ENCODE data around the gene GFAP. TPM values are rescaled to one million over a fixed set of nuclear protein-coding genes. Genes with fewer than 3 reads are reported as not detected.
A peak's percentile ranks its signal among the peaks of the same experiment; 100 is the strongest.

GFAP gene
- total RNA-seq, 1 donor from 2014 or later: not detected

DNA sequence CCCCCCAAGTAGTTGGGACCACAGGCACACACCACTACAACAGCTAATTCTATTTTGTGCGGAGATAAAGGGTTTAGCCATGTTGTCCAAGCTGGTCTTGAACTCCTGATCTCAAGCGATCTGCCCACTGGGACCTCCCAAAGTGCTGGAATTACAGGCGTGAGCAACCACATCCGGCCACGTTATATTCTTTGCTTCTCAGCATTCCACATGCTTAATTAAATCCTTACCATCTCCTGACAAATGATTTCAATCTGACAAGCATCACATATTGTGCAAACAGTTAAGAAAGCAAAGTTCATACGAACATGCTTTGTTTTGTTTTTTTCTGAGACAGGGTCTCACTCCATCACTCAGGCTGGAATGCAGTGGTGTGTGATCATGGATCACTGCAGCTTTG, 49.4 kb downstream of the GFAP start:
- H3K36me3 ChIP-seq: peaks cover 92% of the 10 kb centered on the region

DNA sequence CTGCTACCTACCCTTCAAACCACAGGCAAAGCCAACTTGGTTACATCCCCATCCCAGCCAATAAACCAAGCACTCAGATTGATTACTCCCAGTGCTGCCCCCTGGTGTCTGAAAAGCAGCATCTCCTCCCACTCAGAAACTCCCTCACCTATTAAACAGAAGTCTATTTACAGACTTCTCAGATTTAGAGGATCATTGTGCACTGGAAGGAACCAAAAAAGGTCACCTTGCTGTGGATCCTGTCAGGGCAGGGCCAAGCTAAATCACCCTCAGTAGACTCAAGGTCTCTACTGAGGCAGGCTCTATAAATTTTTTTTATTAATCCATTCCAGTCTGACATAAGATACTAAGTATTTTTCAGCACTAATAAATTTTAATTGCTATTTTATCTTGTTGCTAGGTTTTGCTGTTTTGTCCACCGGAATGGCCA, 50.1 kb downstream of the GFAP start:
- Histone ChIP-seq H3K9me3 (no peaks in the 10 kb centered on the region), H3K4me3 (no peak overlapping the region), H3K27ac (no peak overlapping the region), H3K4me1 (no peaks in the 10 kb centered on the region), H3K36me3 (peaks cover 92% of the 10 kb centered on the region), H3K27me3 (no peaks in the 10 kb centered on the region)
- intact Hi-C loops (cut with DNase I): loop anchor here (5.0 kb wide), 1 partner anchor 88 kb away; no protein-coding TSS in a partner anchor
- ATAC-seq (peak; percentile 86), DNase-seq (no peak)
- TF ChIP-seq CTCF (IDR thresholded peaks at IDR 0.05): peak; percentile 89

More for the DNA sequence above, 49.4 kb downstream of the GFAP start:
- H3K9me3 ChIP-seq: no peaks in the 10 kb centered on the region
- no peaks in the 10 kb centered on the region for H3K4me1 ChIP-seq
- no peak for TF ChIP-seq CTCF (IDR thresholded peaks at IDR 0.05)
- no peak overlapping the region for H3K4me3 ChIP-seq
- intact Hi-C loops (cut with DNase I): loop anchor here (5.0 kb wide), 1 partner anchor 89 kb away; no protein-coding TSS in a partner anchor
- no peak overlapping the region for H3K27ac ChIP-seq
- no peaks in the 10 kb centered on the region for H3K27me3 ChIP-seq
- DNase-seq: no peak
- no peak for ATAC-seq

DNA sequence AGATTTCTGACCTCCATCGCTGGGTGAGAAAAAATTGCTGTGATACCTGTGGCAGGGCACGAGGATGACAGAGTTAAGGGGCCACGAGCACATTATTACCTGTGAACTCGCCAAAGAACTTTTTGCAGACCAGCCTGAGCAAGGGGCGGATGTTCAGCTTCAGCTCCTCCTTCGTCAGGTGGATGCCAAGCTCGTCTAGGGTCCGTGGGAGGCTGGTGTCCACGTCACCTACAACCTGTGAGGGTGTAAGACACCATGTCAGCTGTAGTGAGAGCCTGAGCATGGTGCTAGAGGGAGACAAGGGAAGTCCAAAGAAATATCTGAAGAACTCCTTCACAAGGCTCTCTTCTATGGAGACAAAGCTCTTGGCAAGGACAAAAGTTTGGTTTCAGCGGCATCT, 50.5 kb downstream of the GFAP start:
- intact Hi-C loops (cut with DNase I): loop anchor here (5.0 kb wide), 1 partner anchor 88 kb away; no protein-coding TSS in a partner anchor
- ATAC-seq (no peak), DNase-seq (no peak)
- no peaks in the 10 kb centered on the region for H3K9me3 ChIP-seq
- H3K27me3 ChIP-seq: no peaks in the 10 kb centered on the region
- H3K4me1 ChIP-seq: no peaks in the 10 kb centered on the region
- H3K27ac ChIP-seq: no peak overlapping the region
- H3K36me3 ChIP-seq: peaks cover 92% of the 10 kb centered on the region
- no peak for TF ChIP-seq CTCF (IDR thresholded peaks at IDR 0.05)
- H3K4me3 ChIP-seq: no peak overlapping the region

GRCh38 chr17:44863061-44863918, 52.0 kb downstream of the GFAP start:
- no peaks in the 10 kb centered on the region for H3K4me1 ChIP-seq
- DNase-seq: no peak
- no peak overlapping the region for H3K4me3 ChIP-seq
- peaks cover 92% of the 10 kb centered on the region for H3K36me3 ChIP-seq
- no peaks in the 10 kb centered on the region for H3K27me3 ChIP-seq
- H3K9me3 ChIP-seq: no peaks in the 10 kb centered on the region
- ATAC-seq: no peak
- H3K27ac ChIP-seq: peak overlapping the region; percentile 3
- no peak for TF ChIP-seq CTCF (IDR thresholded peaks at IDR 0.05)
- intact Hi-C loops (cut with DNase I): no loop called here

GRCh38 chr17:44862278-44862914, 52.9 kb downstream of the GFAP start:
- intact Hi-C loops (cut with DNase I): no loop called here
- Histone ChIP-seq H3K27me3 (no peaks in the 10 kb centered on the region), H3K4me3 (no peak overlapping the region), H3K4me1 (no peaks in the 10 kb centered on the region), H3K27ac (peak overlapping the region; percentile 3), H3K36me3 (peaks cover 93% of the 10 kb centered on the region), H3K9me3 (no peaks in the 10 kb centered on the region)
- ATAC-seq (no peak), DNase-seq (no peak)
- no peak for TF ChIP-seq CTCF (IDR thresholded peaks at IDR 0.05)
